ENCODE data around the gene TROAP. TPM values are rescaled to one million over a fixed set of nuclear protein-coding genes. Genes with fewer than 3 reads are reported as not detected.
"Not testable (repeated sequence)": the region's sequence is repeated elsewhere in the genome, so short reads cannot be mapped to it uniquely, and the experiment has no call there.

The TROAP gene
- total and polyA plus RNA-seq, 9 of the 15 experiments (the other 6 are each of a cell fraction or from before 2014, with no cell fraction given), result 46.4 to 171 (median 59.8) TPM

- CTCF ChIA-PET (ENCODE audit: low intra/inter-chr PET ratio), result not testable (repeated sequence)
Measured at GRCh38 chr12:49310451-49311000, 12.5 kb upstream of the TROAP start.

More at GRCh38 chr12:49310451-49311000, 12.5 kb upstream of the TROAP start:
- H3K36me3 ChIP-seq (ENCODE audit: control insufficient read depth, insufficient read depth, low read length); H3K4me3 ChIP-seq; in situ Hi-C loops (cut with MboI); intact Hi-C loops (cut with micrococcal nuclease); H3K9me3 ChIP-seq (replicated peaks; ENCODE audit: control insufficient read depth, insufficient read depth, low read depth, low read length); H4K20me1 ChIP-seq (replicated peaks; ENCODE audit: control insufficient read depth, insufficient read depth, low read length); DNase-seq (ENCODE audit: extremely low read depth in 1 of 4, low spot score in 3 of 4); H3K79me2 ChIP-seq (ENCODE audit: control insufficient read depth, insufficient read depth, low read length); BruUV-seq (replicated peaks); POLR2A ChIA-PET; H2AFZ ChIP-seq (ENCODE audit: low read depth, low read length); H3K27me3 ChIP-seq (ENCODE audit: control insufficient read depth in 2 of 2, insufficient read depth in 2 of 2, low read length in 2 of 2); H3K9ac ChIP-seq (ENCODE audit: insufficient read depth in 1 of 2, low read depth in 2 of 2, low read length in 2 of 2); H3K4me2 ChIP-seq (ENCODE audit: insufficient read depth, low read length); H3K9me1 ChIP-seq (ENCODE audit: control insufficient read depth, insufficient read depth, low read length); H3K27ac ChIP-seq (ENCODE audit: extremely low read depth, low read depth, low read length); ATAC-seq; FAIRE-seq: not testable (repeated sequence)
- peaks cover 10 to 14% of the 10 kb centered on the region in 2 experiments; a peak in 3 of 5 replicates for H3K4me1 ChIP-seq (replicated peaks in 1 of 2; ENCODE audit: control insufficient read depth in 2 of 2, insufficient read depth in 2 of 2, low read length in 2 of 2)
- 30% methylated on average over 2 of the region's 3 CpGs for WGBS (ENCODE audit: insufficient coverage, low coverage, missing lambda C conversion rate)
- TF ChIP-seq MEF2D (tag; conservative IDR thresholded peaks at IDR 0.05; ENCODE audit: low read depth) (peak; percentile 47; the same call in 1 of the 2 replicates), AFF1 (IDR thresholded peaks at IDR 0.05; ENCODE audit: low read depth in 1 of 2, partially characterized antibody in 2 of 2) (peak in 1 of 2 experiments; percentile 96)

Data from K562 (cell line).